Activated effector memory CD4-positive, alpha-beta T cell treated with anti-CD3 and anti-CD28 coated beads, Interleukin-2, amount 50 U/mL, for 16 hours (primary cell): ENCODE data around the gene OTOP2.

Experiments
- DNase-seq: peaks from one replicate; pipeline ENCODE4 v3.0.0-alpha.2; 2020

Gene OTOP2

DNA sequence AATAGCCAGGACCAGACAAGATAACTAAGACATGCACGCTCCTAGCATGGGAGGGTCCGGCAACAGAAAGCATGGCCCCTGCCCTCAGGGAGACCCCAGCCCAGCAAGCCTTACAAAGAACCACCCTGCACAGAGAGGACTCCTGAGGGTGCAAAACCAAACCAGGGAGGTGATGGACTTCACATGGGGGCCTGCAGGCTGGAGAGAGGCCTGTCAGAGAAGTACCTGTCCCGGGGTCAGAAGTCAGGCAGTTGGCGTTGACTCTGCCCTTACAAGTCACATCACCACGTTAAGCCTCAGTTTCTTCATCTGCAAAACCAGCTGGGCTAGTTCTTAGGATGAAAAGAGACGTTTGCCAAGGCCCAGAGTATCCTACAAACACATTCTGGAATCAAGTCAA lies 4.7 kb downstream of the OTOP2 start:
- no peak for DNase-seq

GRCh38 chr17:74930535-74931036 lies 6.5 kb downstream of the OTOP2 start:
- no peak for DNase-seq

DNA sequence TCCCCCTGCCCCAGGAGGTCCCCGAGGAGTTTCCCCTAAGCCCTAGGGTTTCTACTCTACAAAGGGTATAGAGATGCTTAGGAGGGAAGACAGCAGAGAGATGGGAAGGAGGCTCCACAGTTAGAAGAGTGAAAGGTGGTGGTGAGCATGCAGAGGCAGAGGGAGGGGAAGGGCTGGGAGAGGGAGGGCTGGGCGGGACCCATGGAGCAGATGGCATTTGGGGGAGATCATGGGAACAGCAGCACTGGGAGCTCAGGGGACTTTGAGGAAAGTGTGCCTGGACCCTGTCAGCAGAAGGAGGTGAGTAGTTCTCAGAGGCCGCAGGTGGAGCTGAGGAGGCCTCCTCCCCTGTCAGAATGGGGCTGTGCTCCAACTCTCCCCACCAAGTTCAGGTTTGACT lies 11.0 kb downstream of the OTOP2 start:
- DNase-seq = no peak

DNA sequence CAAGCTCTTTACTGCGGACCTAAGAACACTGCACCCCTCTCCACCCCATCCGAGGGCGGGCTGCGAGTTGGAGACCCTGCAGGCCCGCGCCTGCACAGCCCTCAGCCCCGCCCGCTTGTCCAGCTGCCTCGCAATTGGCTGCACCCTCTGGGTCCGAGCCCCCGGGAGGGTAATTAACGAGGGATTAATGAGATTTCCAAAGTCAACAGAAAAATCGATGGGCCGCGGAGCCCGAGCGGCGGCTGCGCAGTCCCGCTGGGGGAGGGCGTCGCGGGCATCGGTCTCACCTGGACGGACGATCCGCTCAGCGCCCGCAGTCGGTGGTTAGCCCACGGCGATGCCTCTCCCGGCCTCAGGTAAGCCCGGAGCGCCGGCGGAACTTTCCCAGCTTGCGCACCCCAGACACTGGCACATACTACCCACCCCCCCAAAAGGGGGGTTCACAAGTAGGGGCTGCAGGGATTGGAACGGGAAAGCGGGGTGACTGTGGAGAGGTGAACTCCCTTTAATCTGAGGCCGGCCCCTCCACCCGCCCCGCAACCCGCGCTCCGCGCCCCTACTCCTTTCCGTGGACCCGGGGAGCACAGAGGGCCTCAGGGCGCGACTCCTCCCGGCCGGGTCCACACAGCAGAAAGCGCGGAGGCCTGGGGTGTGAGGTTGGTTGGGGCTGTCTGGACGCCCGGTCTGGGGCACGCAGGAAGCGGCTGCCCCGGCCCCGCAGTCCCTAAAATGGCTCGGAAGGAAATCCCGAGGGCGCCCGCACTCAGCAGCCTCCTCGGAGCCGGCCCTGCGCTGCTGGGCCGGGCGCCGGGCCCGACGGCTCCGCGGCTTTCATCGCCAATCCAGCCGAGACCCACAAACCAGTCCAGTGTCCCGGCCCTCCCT lies 11.8 kb downstream of the OTOP2 start, which contains the start of gene OTOP3:
OTOP3 (plus strand) TSS at position 314 of the 885 bp plus-strand sequence; CDS start at position 338, 24 bp downstream.
- no peak for DNase-seq

GRCh38 chr17:74936470-74936799 lies 12.4 kb downstream of the OTOP2 start:
- no peak for DNase-seq

- DNase-seq = no peak
Observed at GRCh38 chr17:74937064-74938051, 13.3 kb downstream of the OTOP2 start.

GRCh38 chr17:74938194-74938950 lies 14.3 kb downstream of the OTOP2 start:
- DNase-seq = no peak

DNA sequence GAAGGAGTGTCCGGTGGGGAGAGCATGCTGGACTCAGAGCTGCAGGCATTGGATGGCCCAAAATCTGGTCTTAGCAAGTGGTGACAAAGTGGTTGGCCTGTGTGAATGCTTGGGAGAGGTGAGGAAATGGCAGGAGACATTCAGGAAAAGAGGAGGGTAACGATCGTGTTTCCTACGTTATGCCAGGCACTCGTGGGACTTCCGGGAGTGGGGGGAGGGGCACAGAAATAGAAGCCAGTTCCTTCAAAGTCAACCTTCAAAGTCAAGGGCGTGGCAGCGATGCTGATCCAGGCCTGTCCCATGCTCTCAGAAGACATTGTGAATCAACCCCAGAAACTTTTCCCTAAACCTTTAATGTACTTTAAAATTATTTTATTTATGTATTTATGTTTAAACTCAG lies 15.5 kb downstream of the OTOP2 start:
- no peak for DNase-seq

DNA sequence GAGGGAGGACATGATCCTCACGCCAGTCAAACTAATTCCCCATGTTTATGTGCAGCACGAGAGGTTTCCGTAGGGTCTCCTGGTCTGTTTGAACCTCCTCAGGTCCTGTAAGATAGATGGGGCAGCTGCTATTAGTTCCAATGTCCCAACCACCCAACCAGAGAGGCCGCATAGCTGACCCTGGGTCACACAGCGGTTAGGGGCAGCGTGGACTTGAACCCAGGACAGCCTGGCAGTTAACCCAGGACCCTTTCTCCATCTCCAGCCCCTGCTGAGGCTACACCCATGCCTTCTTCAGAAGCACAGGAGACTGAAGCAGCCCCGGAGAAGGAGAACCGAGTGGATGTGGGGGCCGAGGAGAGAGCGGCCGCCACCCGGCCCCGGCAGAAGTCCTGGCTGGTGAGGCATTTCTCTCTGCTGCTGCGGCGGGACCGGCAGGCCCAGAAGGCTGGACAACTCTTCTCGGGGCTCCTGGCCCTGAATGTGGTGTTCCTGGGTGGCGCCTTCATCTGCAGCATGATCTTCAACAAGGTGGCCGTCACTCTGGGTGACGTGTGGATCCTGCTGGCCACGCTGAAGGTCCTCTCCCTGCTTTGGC lies 17.2 kb downstream of the OTOP2 start:
- DNase-seq = no peak

GRCh38 chr17:74943808-74944522 lies 19.9 kb downstream of the OTOP2 start:
- DNase-seq = no peak

DNA sequence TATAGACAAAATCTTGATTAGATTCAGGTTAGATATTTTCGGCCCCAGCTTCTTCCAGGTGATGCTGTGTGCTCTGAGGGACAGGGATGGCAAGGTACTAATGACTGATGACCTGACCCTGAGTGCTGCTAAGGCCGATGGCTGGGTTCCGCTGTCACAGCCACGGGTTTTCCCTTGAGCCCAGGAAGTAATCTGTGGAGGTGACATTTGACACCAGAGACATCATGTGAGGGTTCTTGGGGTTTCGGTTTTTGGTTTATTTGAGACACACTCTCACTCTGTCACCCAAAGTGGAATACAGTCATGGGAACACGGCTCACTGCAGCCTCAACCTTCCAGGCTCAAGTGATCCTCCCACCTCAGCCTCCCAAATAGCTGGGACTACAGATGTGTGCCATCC lies 21.5 kb downstream of the OTOP2 start:
- no peak for DNase-seq

DNA sequence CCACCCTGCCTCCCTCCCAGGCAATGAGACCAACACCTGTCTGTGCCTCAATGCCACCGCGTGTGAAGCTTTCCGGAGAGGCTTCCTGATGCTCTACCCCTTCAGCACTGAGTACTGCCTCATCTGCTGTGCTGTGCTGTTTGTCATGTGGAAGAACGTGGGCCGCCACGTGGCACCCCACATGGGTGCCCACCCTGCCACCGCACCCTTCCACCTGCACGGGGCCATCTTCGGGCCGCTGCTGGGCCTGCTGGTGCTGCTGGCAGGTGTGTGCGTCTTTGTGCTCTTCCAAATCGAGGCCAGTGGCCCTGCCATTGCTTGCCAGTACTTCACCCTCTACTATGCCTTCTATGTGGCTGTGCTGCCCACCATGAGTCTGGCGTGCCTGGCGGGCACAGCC lies 22.6 kb downstream of the OTOP2 start:
- no peak for DNase-seq

GRCh38 chr17:74947041-74947754 lies 23.1 kb downstream of the OTOP2 start:
- DNase-seq = no peak

DNA sequence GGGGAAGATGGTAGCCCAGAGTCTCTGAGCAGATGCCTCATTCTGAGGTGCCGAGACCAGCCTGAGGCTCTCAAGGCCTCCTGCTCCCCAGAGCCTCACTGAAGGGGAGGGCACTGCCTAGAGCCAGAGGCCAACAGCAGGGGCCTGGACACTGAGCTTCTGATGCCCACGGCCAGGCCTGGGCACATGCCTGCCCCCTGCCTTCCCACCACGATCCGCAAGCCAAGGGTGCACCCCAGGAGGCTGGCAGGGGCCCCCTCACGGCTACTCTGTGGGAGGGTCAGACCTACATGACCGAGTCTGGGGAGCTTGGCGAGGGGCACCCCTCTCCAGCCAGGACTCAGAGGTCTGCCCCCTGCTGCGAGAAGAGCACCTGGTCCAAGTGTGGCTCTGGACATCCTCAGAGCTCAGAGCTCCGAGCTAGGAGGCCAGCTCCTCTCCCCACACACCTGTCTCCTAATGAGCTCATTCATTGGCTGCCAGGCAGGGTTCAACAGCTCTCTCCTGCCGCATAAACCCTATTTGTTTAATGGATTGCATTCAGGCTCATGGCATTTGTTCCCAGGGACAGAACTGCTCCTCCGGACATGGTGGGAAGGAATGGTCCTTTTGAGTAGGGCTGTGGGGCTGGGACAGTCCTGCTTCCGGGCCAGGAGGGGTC lies 25.5 kb downstream of the OTOP2 start:
- no peak for DNase-seq

DNA sequence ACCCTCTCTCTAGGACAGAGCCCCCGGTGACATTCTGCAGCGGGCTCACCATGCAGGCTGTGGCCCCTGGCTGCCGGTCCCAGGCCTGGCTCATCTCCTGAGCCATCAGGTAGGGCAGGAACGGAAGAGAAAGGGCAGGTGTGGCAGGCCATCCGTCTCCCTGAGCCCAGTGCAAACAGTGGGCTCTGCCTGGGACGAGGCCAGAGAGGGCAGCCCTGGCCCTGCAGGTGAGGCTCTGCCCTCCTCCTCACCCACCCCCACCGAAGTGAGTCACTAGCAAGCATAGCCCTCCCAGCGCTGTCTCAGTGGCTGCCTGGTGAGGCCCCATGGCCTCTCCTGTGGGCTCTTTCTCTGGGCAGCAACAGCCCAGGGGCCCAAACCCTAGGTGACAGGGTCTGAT lies 26.1 kb downstream of the OTOP2 start:
- DNase-seq = no peak

DNA sequence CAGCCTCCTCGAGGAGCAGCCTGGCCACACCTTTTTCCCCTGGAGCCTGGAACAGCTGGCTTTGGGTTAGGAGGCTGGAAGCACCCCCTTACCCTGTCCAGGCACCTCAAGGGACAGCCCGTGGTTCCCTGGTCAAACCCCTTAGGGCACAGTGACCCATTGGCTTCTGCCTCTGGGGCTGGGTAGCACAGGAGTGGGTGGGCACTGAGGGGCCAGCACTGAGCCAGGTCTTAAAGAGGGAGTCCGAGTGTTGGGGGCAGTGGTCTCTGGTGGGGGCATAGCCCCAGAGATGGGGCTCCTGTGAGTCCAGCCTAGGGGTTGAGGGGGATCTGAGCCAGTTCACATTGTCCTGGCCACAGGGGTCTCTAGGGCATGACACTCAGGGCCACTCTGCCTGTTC lies 27.0 kb downstream of the OTOP2 start:
- no peak for DNase-seq

DNA sequence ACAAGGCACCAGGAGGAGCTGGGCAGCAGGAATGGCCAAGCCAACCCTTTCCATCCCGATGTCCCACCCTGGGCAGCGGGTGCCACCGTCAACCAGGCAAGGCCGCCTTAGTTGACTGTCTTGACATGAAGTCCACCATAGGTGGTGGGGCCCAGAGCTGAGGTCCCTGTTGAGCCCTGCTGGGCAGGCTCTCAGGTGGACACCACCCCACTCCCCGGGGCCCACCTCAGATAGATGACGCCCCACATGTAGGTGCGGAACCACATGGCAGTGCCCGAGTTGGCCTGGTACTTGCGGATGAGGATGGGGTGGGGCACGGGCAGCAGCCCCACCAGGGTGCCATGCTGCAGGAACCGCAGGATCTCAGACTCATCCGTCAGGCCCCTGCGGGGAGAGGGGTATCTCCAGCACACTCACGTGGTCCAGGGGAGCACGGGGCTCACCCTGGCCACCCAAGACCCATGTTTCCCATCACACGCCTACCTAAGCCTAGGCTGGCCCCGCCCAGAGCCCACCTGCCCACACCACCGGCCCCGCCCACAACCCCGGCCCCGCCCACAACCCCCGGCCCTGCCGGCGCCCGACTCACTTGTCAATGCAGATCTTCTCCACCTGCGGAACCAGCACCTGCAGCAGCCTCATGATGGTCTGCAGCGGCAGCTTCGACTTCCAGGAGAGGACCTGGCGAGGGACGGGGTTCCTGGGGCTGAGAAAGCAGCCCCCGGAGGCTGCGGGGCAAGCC lies 27.8 kb downstream of the OTOP2 start:
- no peak for DNase-seq

- no peak for DNase-seq
Observed at GRCh38 chr17:74952431-74953133, 28.5 kb downstream of the OTOP2 start.

DNA sequence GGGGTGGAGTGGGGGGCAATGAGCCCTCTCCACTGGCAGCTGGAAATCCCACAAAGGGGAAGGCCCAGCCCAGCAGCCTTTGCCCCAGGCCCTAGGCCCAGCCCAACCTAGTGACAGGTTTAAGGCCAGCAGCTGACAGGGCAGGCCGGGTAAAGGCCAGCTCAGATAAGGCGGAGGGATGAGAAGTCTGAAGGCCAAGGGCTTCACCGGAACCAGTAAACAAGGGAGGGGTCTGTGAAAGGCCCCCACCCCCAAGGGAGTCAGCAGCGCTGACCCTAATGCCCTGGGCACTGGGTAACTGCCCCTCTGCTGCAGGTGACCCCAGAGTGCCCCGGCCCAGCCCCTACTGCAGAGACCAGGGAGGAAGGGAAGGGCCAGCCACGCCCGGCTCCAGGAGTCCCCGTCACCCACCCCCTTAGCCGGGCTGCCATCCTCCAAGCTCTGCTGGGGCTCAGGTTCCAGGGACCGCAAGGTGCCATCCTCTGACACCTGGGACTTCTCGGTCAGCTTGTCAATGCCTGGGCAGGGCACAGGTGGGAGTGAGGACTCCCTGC lies 29.1 kb downstream of the OTOP2 start:
- no peak for DNase-seq
